GM18498 (cell line): Measurements from ENCODE around the gene ALDH4A1.
"Not testable (repeated sequence)": the region's sequence is repeated elsewhere in the genome, so short reads cannot be mapped to it uniquely, and the experiment has no call there.

ENCODE experiments used
- ATAC-seq: cut with Tn5 transposase; IDR thresholded peaks from one replicate; pipeline ENCODE4 v1.9.1; 2021; ENCODE audit warnings: mild to moderate bottlenecking, moderate library complexity; ENCODE audit not compliant: unreplicated experiment

Gene ALDH4A1

GRCh38 chr1:18858070-18858688 lies 44.2 kb downstream of the ALDH4A1 start:
- ATAC-seq: no peak

DNA sequence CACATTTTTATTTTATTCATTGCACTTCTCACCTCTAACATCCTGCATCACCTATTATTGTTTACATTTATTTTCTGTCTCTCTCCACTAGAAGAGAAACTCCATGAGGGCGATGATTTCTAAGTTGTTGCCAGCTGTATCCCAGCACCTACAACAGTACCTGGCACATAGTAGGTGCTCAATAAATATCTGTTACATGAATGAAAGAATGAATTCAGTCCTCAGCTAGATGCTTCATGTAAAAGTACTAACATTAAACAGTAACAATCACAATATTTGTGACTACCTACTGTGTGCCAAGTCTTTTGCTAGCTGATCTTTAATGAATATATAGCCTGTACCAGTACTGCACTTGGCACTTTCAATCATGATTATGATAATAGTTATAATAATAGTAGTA lies 45.9 kb downstream of the ALDH4A1 start:
- ATAC-seq: no peak

GRCh38 chr1:18855573-18855972 lies 46.8 kb downstream of the ALDH4A1 start:
- ATAC-seq: no peak

DNA sequence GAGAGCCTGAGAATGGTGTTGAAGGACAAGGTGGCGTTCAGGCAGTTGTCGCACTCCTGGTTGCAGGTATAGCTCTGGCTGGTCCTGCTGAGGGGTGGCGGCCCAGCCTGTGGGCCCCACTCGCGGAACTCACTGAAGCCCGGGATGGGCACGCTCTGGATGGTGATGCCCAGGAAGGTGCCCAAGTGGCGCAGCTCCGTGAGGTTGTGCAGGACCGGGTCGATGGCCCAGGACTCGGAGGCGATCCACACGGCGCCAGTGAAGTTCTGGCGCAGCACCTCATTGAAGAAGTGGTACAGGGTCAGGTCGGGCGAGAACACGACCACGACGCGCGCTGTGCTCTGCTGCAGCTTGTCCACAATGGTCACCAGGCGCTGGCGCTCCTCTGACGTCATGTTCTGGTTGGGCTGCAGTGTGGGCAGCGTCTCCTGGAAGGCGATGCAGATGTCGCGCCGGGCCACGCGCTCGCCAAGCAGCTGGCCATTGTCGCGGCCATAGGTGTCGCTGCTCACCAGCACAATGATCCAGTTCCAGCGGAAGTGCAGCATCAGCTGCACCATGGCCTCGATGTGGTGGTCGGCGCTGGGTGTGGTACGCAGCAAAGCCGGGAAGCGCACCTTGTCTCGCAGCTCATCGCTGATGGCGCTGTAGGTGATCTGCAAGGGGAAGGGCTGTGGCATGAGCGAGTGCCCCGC lies 47.9 kb downstream of the ALDH4A1 start:
- no peak for ATAC-seq

- ATAC-seq: no peak
Measured at GRCh38 chr1:18852501-18852900, 49.9 kb downstream of the ALDH4A1 start.

DNA sequence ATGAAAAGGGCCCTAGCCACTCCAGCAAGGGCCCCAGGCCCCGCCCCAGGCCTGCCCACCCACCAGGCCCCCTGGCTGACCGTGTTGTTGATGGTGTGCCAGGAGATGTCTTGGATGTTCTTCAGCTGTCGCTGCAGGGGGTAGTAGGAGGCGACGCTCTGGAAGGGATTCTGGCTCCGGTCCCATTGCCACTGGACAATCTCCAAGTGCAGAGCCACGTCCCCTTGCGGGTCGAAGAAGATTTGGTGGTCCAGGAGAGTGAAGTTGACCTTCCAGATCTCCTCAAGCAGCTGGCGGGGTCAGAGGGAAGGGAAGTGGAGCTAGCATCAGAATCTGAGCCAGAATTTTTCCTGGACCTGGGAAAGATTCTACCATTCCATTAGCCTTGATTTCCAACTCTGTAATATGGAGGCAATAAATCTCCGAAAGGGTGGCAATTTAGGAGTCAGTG lies 53.1 kb downstream of the ALDH4A1 start:
- ATAC-seq: no peak

GRCh38 chr1:18847723-18848122 lies 54.6 kb downstream of the ALDH4A1 start:
- ATAC-seq: not testable (repeated sequence)

DNA sequence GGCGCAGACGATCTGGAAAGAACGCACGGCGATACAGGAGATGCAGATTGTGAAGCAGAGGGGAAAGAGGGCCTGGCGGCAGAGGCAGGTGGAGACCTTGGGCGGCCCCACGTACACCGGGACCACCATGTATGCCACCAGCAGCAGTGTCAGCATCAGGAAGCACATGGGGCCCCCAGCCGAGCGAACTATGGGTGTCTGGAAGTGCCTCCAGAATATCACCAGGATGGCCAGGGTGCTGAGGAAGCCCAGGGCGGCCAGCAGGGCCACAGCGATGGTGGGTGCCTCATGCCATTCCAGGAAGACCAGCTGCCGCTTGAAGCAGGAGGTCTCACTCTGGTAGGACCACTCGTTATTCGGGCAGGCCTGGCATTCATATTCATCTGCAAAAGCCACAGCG lies 62.2 kb downstream of the ALDH4A1 start:
- no peak for ATAC-seq

GRCh38 chr1:18836654-18837053 lies 65.7 kb downstream of the ALDH4A1 start:
- no peak for ATAC-seq

DNA sequence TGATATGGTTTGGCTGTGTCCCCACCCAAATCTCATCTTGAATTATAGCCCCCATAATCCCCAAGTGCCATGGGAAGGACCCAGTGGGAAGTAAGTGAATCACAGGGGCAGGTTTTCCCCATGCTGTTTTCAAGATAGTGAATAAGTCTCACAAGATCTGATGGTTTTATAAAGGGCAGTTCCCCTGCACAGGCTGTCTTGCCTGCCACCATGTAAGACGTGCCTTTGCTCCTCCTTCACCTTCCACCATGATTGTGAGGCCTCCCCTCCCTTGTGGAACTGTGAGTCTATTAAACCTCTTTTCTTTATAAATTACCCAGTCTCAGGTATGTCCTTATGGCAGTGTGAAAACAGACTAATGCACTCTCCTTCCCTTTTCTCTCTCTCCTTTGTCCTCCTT lies 70.0 kb downstream of the ALDH4A1 start:
- not testable (repeated sequence) for ATAC-seq

- ATAC-seq: no peak
Measured at GRCh38 chr1:18831656-18832055, 70.7 kb downstream of the ALDH4A1 start.

- no peak for ATAC-seq
Measured at GRCh38 chr1:18830596-18830995, 71.8 kb downstream of the ALDH4A1 start.

DNA sequence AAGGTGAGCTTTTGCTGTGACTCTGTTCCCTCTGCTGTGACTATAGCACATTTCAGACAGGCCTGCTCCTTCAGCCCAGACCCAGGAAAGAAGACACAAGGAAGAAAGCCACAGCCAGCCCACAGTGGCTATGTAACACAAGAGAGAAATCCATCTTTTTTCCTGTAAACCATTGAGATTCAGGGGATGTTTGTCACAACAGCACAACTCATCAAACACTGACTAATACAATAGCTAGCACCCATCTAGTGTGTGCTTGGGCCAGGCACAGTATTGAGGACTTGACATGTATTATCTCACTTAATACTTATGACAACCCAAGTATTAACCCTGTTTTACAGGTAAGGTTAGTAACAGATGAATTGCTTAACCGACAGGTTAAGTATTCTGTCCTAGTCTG lies 72.7 kb downstream of the ALDH4A1 start:
- ATAC-seq: no peak

- ATAC-seq: no peak
Measured at GRCh38 chr1:18828224-18828623, 74.1 kb downstream of the ALDH4A1 start.

GRCh38 chr1:18823438-18823837 lies 78.9 kb downstream of the ALDH4A1 start:
- no peak for ATAC-seq
